MM.1S (cell line): ENCODE results near the gene UGT1A5.

Experiments used
- DNase-seq: peaks from one replicate; pipeline ENCODE4 v3.0.0-alpha.2; 2015
- H2AFZ ChIP-seq: fragments of 300-600 bp; sonication (generic); 2 replicates; pipeline ENCODE4 v1.6.0; 2016; ENCODE audit warnings: antibody characterized with exemption, low read length
- H3F3A ChIP-seq: fragments of 300-600 bp; sonication (generic); 2 replicates; pipeline ENCODE4 v1.6.1; 2016; ENCODE audit warnings: mild to moderate bottlenecking, antibody characterized with exemption, low read length, moderate library complexity, mixed read lengths; ENCODE audit not compliant: insufficient read depth
- H3K27ac ChIP-seq: fragments of 300-600 bp; sonication (generic); 2 replicates; pipeline ENCODE4 v1.5.1; 2016; ENCODE audit warnings: mild to moderate bottlenecking, low read length
- H3K27me3 ChIP-seq: fragments of 300-600 bp; sonication (generic); replicated peaks from 2 replicates; pipeline ENCODE4 v1.6.0; 2016; ENCODE audit warnings: low read length; ENCODE audit not compliant: insufficient read depth
- H3K36me3 ChIP-seq: fragments of 300-600 bp; sonication (generic); replicated peaks from 2 replicates; pipeline ENCODE4 v1.6.1; 2016; ENCODE audit warnings: mild to moderate bottlenecking, low read length, mixed read lengths; ENCODE audit not compliant: insufficient read depth
- H3K4me1 ChIP-seq: fragments of 300-600 bp; sonication (generic); 2 replicates; pipeline ENCODE4 v1.6.1; 2016; ENCODE audit warnings: low read length, mixed read lengths
- H3K4me2 ChIP-seq: fragments of 300-600 bp; sonication (generic); 2 replicates; pipeline ENCODE4 v1.6.0; 2016; ENCODE audit warnings: low read depth, low read length
- H3K4me3 ChIP-seq: fragments of 300-600 bp; sonication (generic); 2 replicates; pipeline ENCODE4 v1.5.1; 2016; ENCODE audit warnings: low read length, mixed read lengths
- H3K79me2 ChIP-seq: fragments of 300-600 bp; sonication (generic); 2 replicates; pipeline ENCODE4 v1.6.1; 2016; ENCODE audit warnings: mixed run types, low read length, mixed read lengths
- H3K9ac ChIP-seq: fragments of 300-600 bp; sonication (generic); 2 replicates; pipeline ENCODE4 v1.6.1; 2016; ENCODE audit warnings: low read length, mixed read lengths
- H3K9me2 ChIP-seq: fragments of 300-600 bp; sonication (generic); replicated peaks from 2 replicates; pipeline ENCODE4 v1.6.1; 2016; ENCODE audit warnings: mild to moderate bottlenecking, low read length, mixed read lengths; ENCODE audit not compliant: insufficient read depth
- H3K9me3 ChIP-seq: fragments of 300-600 bp; sonication (generic); replicated peaks from 2 replicates; pipeline ENCODE4 v1.6.1; 2016; ENCODE audit warnings: mild to moderate bottlenecking, low read length, mixed read lengths; ENCODE audit not compliant: insufficient read depth
- H4K20me1 ChIP-seq: fragments of 300-600 bp; sonication (generic); 2 replicates; pipeline ENCODE4 v1.6.1; 2016; ENCODE audit warnings: mild to moderate bottlenecking, low read length, moderate library complexity, mixed read lengths; ENCODE audit not compliant: insufficient read depth
- CTCF ChIP-seq: fragments of 300-600 bp; sonication (generic); IDR thresholded peaks from 2 replicates; pipeline ENCODE4 v1.5.1; 2016; ENCODE audit warnings: antibody characterized with exemption, low read length, mixed read lengths
- EZH2 ChIP-seq: fragments of 300-600 bp; sonication (generic); optimal IDR thresholded peaks from 2 replicates; pipeline ENCODE3; 2017; ENCODE audit warnings: low read depth, mild to moderate bottlenecking, antibody characterized with exemption, low read length, mixed read lengths
- EZH2phosphoT487 ChIP-seq: fragments of 300-600 bp; sonication (generic); IDR thresholded peaks from 2 replicates; pipeline ENCODE4 v1.6.1; 2018; ENCODE audit warnings: antibody characterized with exemption, low read length

The UGT1A5 gene

GRCh38 chr2:233807215-233807865 is 94.6 kb downstream of the UGT1A5 start:
- Histone ChIP-seq H3K9me2 (no peaks in the 10 kb centered on the region), H3K4me3 (no peak overlapping the region), H3K36me3 (no peaks in the 10 kb centered on the region), H3K4me1 (no peaks in the 10 kb centered on the region), H3K79me2 (no peaks in the 10 kb centered on the region), H3K9ac (no peak overlapping the region), H3K9me3 (no peaks in the 10 kb centered on the region), H2AFZ (no peak overlapping the region), H3K4me2 (no peak overlapping the region), H3K27me3 (no peaks in the 10 kb centered on the region), H3K27ac (no peak overlapping the region), H4K20me1 (no peaks in the 10 kb centered on the region), H3F3A (no peaks in the 10 kb centered on the region)
- no peak for DNase-seq
- no peak for TF ChIP-seq CTCF

GRCh38 chr2:233807966-233808935 is 95.5 kb downstream of the UGT1A5 start:
- no peak overlapping the region for H2AFZ ChIP-seq
- H3K36me3 ChIP-seq = no peaks in the 10 kb centered on the region
- no peaks in the 10 kb centered on the region for H3K4me1 ChIP-seq
- H3K9me2 ChIP-seq = no peaks in the 10 kb centered on the region
- no peaks in the 10 kb centered on the region for H3K79me2 ChIP-seq
- TF ChIP-seq EZH2phosphoT487 (no peak), CTCF (no peak), EZH2 (no peak)
- no peak overlapping the region for H3K9ac ChIP-seq
- H3K4me3 ChIP-seq = no peak overlapping the region
- no peaks in the 10 kb centered on the region for H3K9me3 ChIP-seq
- H3K27me3 ChIP-seq = no peaks in the 10 kb centered on the region
- H3K4me2 ChIP-seq = no peak overlapping the region
- H4K20me1 ChIP-seq = no peaks in the 10 kb centered on the region
- H3K27ac ChIP-seq = no peak overlapping the region
- H3F3A ChIP-seq = no peaks in the 10 kb centered on the region
- no peak for DNase-seq

GRCh38 chr2:233810385-233810784 is 97.7 kb downstream of the UGT1A5 start:
- no peaks in the 10 kb centered on the region for H4K20me1 ChIP-seq
- H3K79me2 ChIP-seq = no peaks in the 10 kb centered on the region
- no peak overlapping the region for H3K27ac ChIP-seq
- no peak for TF ChIP-seq EZH2phosphoT487
- no peak for TF ChIP-seq CTCF
- TF ChIP-seq EZH2 = no peak
- H3K4me3 ChIP-seq = no peak overlapping the region
- H3K9ac ChIP-seq = no peak overlapping the region
- no peaks in the 10 kb centered on the region for H3F3A ChIP-seq
- H3K36me3 ChIP-seq = no peaks in the 10 kb centered on the region
- H3K4me2 ChIP-seq = no peak overlapping the region
- no peaks in the 10 kb centered on the region for H3K4me1 ChIP-seq
- H3K9me3 ChIP-seq = no peaks in the 10 kb centered on the region
- H2AFZ ChIP-seq = no peak overlapping the region
- H3K27me3 ChIP-seq = no peaks in the 10 kb centered on the region
- DNase-seq = no peak
- H3K9me2 ChIP-seq = no peaks in the 10 kb centered on the region
